ENCODE results near the gene SLC8A1.

The SLC8A1 gene

DNA sequence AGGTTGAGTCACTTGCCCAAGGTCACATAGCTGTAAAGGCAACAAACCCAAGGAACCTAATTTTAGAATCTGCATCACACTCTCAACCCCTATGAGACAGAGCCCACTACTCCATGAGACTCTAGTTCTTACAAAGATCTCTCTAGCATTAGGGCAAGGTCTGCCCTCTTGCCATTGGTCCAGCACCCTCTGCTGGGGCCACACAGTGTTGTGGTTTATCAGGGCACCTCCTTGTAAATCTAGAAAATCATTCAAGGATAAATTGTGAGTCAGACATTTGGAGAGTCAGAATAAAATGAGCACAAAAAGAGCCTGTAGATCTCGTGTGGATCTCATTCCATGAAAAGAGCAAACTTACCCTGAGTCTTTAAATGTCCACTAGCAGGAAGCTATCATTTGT lies 91.2 kb downstream of the SLC8A1 start:
- DNase-seq (ENCODE audit: low spot score): no peak
- POLR2A ChIA-PET (ENCODE audit: low non-redundant PET): no interaction called here
- CTCF ChIA-PET: no interaction called here
- TF ChIP-seq, protein P1, sequence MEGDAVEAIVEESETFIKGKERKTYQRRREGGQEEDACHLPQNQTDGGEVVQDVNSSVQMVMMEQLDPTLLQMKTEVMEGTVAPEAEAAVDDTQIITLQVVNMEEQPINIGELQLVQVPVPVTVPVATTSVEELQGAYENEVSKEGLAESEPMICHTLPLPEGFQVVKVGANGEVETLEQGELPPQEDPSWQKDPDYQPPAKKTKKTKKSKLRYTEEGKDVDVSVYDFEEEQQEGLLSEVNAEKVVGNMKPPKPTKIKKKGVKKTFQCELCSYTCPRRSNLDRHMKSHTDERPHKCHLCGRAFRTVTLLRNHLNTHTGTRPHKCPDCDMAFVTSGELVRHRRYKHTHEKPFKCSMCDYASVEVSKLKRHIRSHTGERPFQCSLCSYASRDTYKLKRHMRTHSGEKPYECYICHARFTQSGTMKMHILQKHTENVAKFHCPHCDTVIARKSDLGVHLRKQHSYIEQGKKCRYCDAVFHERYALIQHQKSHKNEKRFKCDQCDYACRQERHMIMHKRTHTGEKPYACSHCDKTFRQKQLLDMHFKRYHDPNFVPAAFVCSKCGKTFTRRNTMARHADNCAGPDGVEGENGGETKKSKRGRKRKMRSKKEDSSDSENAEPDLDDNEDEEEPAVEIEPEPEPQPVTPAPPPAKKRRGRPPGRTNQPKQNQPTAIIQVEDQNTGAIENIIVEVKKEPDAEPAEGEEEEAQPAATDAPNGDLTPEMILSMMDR (conservative IDR thresholded peaks at IDR 0.05; ENCODE audit: low read depth): no peak
- no peak overlapping the region for H3K27ac ChIP-seq

DNA sequence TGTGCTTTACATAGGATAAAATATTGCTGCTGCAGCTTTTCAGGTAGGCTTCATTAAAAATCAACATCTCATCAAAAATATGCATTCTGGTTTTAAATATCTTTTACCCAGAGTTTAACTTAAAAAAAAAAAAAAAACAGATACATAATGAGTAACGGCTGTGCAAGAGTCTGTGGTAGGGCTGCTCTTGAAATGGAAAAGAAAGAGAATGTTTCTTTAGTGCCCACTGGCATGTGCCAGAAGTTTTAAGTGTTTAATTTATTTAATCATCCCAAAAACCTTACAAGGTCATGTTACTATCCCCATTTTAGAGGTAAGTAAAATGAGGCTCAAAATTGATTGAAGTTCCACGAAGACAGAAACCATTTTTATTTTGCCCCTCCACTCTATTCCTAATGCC lies 92.1 kb downstream of the SLC8A1 start:
- no peak overlapping the region for H3K27ac ChIP-seq
- TF ChIP-seq, protein P1 (conservative IDR thresholded peaks at IDR 0.05; ENCODE audit: low read depth): no peak
- CTCF ChIA-PET: no interaction called here
- no peak for DNase-seq (ENCODE audit: low spot score)
- POLR2A ChIA-PET (ENCODE audit: low non-redundant PET): no interaction called here

DNA sequence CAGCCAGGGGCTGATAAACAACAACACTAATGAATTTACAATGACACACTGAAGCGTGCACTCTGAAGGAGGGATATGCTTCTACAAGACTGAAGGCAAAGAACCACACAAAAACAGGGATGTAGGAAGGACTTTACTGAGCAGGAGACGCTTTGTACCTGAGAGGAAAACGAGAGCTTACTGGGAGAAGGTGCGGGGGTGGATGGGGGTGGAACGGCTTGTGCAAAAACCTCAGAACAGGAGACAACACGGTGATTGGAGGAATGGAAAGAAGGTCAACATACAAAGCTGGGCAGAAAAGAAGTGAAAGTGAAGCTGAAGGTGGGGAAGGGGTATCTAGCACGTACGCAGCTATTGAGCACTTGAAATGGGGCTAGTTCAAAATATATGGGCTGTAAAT lies 93.1 kb downstream of the SLC8A1 start:
- no peak overlapping the region for H3K27ac ChIP-seq
- POLR2A ChIA-PET (ENCODE audit: low non-redundant PET): no interaction called here
- DNase-seq (ENCODE audit: low spot score): no peak
- TF ChIP-seq, protein P1 (conservative IDR thresholded peaks at IDR 0.05; ENCODE audit: low read depth): no peak
- CTCF ChIA-PET: interaction anchor here (0.6 kb wide), 1 partner anchor 287 kb away, joined by 3 read pairs; no protein-coding TSS in a partner anchor

DNA sequence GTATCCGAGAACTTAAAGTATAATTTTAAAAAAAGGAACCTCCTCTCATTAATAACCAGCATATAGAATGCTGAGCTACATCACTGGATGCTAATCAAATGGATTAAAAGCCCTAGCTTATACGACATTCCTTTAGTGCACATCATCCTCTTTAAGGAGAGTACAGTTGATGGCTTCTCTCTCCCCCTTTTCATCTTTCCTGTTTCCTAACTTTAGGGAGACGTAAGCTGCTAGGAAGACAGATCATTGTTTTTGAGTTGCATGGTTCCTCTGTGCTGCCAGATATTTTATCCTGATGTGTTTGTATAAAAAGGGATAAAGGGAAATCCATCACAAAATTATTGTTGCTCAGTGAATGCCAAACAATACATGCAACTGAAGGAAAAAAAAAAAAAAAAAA lies 94.2 kb downstream of the SLC8A1 start:
- no peak overlapping the region for H3K27ac ChIP-seq
- no peak for DNase-seq (ENCODE audit: low spot score)
- CTCF ChIA-PET: interaction anchor here (0.6 to 0.7 kb wide), 2 partner anchors 35 to 267 kb away, joined by 3 to 5 read pairs; no protein-coding TSS in a partner anchor
- TF ChIP-seq, protein P1 (conservative IDR thresholded peaks at IDR 0.05; ENCODE audit: low read depth): no peak
- POLR2A ChIA-PET (ENCODE audit: low non-redundant PET): no interaction called here

GRCh38 chr2:40355451-40355850 lies 96.4 kb downstream of the SLC8A1 start:
- ChIA-PET CTCF (no interaction called here), POLR2A (ENCODE audit: low non-redundant PET) (interaction anchor here (0.6 kb wide), 1 partner anchor 94 kb away, joined by 3 read pairs; no protein-coding TSS in a partner anchor)
- TF ChIP-seq, protein P1 (conservative IDR thresholded peaks at IDR 0.05; ENCODE audit: low read depth): no peak
- DNase-seq (ENCODE audit: low spot score): no peak
- H3K27ac ChIP-seq: no peak overlapping the region

GRCh38 chr2:40353231-40353630 lies 98.7 kb downstream of the SLC8A1 start:
- TF ChIP-seq, protein P1 (conservative IDR thresholded peaks at IDR 0.05; ENCODE audit: low read depth): no peak
- POLR2A ChIA-PET (ENCODE audit: low non-redundant PET): no interaction called here
- CTCF ChIA-PET: no interaction called here
- H3K27ac ChIP-seq: no peak overlapping the region; the same call in 1 of the 2 replicates
- no peak for DNase-seq (ENCODE audit: low spot score)

- H3K27ac ChIP-seq: no peak overlapping the region
- TF ChIP-seq, protein P1 (conservative IDR thresholded peaks at IDR 0.05; ENCODE audit: low read depth): no peak
- ChIA-PET CTCF (no interaction called here), POLR2A (ENCODE audit: low non-redundant PET) (no interaction called here)
- DNase-seq (ENCODE audit: low spot score): no peak
Measured at GRCh38 chr2:40352703-40353099, 99.2 kb downstream of the SLC8A1 start.
